Effector CD4-positive, alpha-beta T cell (primary cell): ENCODE data around the gene CHN2.

Experiments used
- DNase-seq: peaks from one replicate; pipeline ENCODE4 v3.0.0-alpha.2; 2020

CHN2 gene

DNA sequence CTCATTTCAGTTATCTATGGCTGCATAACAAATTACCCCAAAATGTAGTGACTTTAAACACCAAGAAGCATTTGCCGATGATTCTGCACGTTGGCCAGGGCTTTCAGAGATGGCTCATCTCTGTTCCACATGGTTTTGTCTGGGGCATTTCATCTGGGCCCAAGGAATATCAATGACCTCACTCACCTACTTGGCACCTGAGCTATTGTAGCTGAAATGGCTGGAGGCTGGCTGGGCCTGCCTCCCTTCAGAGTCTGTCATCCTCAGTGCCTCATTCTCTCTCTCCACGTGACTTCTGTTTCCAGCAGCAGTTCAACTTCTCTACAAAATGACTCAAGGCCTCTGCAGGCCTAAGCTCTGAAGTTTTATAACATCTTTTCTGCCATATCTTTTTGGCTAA lies 249.7 kb downstream of the CHN2 start:
- no peak for DNase-seq

DNA sequence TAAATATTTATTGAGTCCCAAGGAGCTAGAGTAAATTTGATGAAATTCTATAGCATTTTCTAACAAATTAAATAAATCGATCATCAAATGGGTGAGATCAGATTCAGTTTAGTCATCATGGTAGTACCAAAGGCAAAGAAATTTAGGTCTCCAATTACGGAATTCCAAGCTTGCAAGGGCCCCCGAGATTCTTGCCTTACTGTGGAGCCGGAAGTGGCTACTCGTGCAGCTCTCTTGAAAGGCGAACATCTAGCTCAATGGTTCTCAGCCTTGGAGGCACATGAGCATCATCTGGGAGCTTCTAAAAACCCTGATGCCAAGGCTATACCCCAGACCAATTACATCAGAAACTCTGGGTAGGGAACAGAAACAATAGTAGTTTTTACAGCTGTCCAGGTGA lies 251.2 kb downstream of the CHN2 start:
- no peak for DNase-seq

GRCh38 chr7:29447828-29448227 lies 253.3 kb downstream of the CHN2 start:
- no peak for DNase-seq

DNA sequence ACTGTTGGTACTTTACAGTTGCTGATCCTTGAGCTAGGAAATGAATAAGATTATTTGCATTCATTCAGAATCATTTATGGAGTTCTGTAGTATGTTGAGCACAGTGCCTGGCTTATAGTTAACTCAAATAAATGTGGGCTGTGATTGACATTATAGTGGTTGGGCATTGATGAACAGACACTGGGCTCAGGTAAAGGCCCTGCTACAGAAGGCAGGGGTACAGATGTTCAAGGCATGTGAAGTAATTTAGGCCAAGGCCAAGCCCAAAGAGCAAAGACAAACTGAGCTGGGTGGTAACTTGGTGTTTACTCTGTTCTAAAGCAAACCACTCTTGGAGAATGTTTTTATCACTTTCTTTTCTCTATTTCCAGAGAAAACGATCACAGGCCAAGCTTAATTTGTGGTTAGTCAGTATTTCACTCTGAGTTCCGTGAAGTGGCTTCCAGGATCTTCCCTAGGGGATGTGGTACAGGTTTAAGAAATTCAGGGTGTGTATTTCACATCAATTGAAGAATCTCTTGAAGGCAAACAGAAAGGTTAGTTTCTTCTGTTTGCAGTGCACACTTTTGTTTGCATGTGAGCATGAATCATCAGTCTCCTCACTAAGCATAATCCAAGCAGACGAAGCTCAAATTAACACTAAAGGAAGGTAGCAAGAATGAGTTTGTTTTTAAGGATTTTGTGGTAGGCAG lies 255.1 kb downstream of the CHN2 start:
- DNase-seq = no peak

DNA sequence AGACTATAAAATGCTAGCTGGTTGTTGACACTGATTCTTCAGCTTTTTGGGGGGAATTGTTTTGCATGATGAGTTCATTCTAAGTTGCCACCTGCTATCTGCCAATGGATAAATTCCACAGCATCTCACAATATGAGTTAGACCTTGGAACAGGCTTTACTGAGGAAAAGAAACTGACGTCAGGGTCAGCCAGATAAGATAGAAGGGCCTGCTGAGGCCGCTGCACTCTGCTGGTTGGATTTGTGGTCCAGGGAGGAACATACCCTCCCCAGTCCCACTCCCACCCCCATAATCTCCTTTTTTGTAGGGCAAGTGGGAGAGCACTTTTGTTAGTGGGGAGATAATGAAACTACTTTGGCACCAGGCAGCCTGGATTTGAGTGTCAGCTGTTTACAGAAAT lies 258.4 kb downstream of the CHN2 start:
- DNase-seq = no peak

GRCh38 chr7:29454464-29454863 lies 259.9 kb downstream of the CHN2 start:
- no peak for DNase-seq

DNA sequence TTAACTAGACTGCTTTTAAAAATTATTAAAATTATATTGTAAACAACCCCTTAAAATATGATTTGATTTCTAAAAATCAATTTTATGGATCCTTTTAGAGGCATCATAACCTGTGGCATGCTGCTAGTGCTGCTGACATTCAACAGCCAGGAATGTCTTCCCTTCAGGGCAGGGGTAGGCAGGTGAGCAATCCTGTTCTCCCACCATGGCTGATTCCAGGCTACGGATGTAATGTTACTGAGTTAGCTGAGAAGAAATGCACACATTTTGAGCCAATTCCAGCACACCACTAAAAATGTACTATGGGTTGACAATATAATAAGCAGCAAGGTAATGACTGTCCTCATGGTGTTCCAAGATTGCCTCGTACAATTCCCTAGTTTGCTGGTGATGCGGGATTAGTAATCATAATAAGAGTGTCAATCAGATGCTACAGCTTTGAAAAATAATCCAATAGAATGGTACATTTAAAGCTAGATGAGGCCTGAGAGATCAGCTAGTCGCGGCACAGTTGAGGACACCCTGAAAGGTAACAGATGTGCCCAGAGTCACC lies 260.4 kb downstream of the CHN2 start:
- no peak for DNase-seq

DNA sequence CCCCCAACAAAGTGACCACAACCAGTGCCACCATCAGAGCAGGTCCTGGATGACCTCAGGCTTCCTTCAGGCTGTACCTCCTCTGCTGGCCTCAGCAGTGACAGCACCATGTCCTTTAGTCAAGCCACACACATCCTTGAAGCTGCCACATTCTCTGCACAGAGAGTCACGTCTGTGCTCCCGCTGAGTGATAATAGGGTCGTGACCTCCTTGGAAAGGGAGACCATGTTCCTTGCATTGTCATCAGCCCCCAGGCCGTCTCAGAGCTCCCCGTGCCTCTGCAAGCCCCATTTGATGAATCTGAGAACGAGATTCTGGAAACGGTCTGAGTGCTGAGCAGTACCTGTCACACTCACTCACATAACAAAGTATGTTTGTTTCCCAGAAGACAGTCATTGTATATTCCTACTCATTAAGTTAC lies 262.6 kb downstream of the CHN2 start:
- no peak for DNase-seq

GRCh38 chr7:29457565-29458011 lies 263.0 kb downstream of the CHN2 start:
- DNase-seq = no peak

GRCh38 chr7:29458933-29459332 lies 264.4 kb downstream of the CHN2 start:
- DNase-seq = no peak

- no peak for DNase-seq
These were observed 265.0 kb downstream of the CHN2 start for GRCh38 chr7:29459589-29459988.

DNA sequence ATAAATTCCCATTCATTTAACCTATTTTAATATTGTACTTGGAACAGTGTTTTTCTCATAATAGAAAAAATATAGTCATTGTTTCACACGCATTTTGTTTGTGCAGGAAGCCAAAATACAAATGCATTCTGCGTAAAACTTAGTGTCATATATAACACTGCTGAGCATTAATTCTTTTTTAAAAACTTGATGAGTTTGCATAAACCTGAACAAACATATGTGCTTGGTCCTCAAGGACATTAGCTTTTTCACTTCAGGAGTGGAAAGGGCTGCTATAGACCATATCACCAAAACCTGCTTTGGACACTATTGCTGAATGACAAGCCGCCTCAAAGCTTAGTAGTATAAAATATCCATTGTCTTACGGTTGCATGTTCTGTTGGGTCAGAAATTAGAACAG lies 267.4 kb downstream of the CHN2 start:
- no peak for DNase-seq

DNA sequence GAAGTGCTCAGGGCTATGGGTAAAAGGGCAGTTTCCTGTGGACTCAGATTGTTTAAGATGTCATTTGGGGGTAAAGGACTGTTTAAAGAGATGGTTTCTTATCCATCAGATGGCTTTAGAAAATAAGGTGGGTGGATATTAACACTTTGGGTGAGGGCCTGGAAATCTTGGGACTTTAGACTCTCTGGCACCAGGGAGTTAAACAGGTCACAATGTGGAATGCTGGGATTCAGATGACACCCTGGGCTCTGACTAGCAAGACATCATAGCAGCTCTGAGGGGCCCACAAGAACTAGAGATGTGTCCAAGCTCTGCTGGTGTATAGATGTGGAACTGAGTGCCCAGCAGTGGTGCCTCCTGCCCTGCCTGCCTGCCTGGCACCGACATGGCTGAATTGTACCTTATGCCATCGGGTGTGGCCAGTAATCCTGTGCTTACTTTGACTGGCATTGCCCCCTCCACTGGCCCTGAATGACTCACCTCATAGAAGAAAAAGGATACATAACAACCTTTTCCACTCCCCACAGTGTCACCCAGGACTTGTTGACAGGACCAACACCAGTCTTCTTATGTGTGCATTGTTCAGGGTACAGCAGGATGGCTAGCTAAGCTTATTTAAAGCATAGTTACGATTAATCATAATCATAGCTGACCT lies 269.1 kb downstream of the CHN2 start:
- no peak for DNase-seq

- no peak for DNase-seq
These were observed 270.2 kb downstream of the CHN2 start for GRCh38 chr7:29464753-29465152.

DNA sequence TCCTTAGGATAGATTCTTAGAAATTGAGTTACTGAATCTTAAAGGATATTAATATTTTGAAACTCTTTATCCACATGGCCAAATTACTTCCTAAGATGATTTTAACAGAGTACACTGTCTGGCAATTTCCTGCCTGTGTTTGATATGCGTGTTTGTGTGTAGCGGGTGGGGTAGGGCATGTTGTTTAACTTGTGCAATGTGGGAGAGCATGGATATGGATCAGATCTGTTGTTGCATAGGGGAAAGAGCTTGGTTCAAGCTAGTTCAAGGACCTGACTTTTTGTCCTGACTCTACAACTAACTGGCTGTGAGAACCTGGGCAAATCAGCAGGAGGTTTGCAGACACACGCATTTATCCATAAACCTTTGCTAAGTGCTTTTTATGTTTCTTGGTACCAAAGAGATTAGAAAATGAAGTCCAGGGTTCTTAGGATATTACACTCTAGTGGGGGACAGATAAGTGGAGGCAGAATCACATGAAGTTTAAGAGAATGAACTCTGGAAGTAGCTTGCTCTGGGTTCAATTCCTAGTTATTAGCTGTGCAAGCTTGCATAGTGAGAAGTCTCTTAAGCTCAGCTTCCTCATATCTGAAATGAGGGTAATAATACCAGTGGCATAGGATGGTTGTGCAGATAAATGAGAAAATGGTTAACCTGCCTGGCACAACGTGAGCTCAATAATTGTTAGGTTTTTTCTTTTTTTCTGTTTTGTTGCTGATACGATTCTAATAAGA lies 272.8 kb downstream of the CHN2 start:
- no peak for DNase-seq

DNA sequence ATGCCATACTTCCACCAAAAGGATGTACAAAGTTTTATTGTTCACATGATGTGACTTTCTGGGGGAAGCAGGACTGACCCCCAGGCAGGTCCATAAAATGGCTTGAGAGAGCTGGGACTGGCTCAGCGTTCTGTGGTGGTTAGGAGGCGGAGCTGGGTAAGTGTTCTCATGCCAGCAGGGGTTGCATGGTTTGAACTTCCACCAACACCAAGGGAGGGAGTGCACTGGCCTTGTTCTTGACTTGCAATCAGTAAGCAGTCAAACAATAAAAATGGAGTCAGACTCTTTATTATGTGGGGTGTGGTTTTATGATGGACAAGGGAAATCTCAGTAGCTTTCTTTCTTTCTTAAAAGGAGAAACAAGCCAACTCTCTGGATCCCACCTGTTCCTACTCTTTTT lies 273.6 kb downstream of the CHN2 start:
- DNase-seq = no peak

DNA sequence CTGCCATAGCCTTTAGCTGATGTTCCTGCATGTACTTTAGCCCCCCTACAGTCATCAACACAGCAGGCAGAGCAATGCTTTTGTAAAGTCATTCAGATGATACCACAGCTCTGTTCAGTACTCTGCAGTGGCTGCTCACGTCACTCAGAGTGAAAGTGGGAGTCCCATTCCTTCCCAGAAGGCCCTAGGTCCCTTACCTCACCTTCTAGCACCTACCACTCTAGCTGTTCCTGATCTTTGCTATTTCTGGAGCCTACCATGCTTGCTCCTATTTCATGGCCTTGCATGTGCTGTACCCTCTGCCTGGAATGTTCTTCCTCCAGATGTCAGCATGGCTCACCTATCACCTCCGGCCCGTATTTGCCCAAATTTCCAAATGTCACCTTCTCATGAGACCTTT lies 274.7 kb downstream of the CHN2 start:
- no peak for DNase-seq

- DNase-seq = no peak
These were observed 275.5 kb downstream of the CHN2 start for GRCh38 chr7:29469976-29470557.

DNA sequence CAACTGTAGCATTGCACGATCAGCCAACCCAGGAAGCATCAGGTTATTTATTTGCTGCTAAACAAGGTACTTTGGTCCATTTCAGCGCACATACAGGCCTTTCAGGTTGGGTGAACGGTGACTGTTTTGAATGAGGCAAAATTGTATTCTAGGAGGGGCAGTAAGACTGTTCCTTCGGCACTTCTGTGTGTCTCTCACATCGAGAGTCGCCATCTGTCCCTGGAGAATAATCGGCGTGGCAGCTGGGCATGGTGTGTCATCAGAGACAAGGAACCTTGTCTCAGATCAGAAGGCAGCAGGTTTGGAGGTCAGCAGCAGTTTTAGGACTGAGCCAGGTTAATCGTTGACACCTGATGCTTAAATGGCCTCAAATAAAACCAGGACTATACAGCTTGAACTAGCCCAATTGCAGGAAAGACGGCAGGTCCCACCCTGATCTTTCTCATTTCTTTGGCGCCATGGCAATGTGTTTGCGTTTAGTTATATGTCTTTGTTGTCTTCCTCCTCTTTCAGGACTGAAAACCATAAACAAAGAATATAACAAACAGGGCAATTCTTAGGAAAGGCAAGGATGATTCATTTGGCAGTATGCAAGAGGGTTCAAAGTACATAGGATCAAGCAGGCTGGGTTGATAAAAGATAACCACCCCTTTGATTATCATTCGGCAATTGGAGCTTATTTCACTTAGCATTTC lies 277.0 kb downstream of the CHN2 start:
- no peak for DNase-seq

- DNase-seq = no peak
These were observed 282.3 kb downstream of the CHN2 start for GRCh38 chr7:29476916-29477315.

DNA sequence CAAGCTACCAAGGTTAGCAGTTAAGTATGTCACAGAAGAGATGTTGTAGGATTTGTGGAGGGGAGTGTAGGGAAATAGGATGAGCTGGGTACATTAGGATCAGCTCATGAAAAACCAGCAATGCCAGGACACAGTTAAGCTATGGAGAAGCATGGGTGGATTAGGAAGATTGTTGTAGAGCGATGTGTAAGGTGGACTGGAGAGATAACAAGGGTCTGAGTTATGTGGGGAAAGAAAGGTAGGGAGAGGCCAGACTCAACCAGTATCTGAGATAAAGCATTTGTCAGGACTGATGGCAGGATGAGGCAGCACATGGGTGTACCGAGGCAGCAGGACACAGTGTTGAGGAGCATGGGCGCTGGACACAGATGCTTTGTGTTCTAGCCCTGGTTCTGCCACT lies 283.7 kb downstream of the CHN2 start:
- DNase-seq = no peak

GRCh38 chr7:29478687-29479240 lies 284.2 kb downstream of the CHN2 start:
- no peak for DNase-seq
